LNCaP clone FGC (cell line): ENCODE results near the gene C1QTNF8.

Source experiments
- DNase-seq: peaks from one replicate; pipeline ENCODE4 v3.0.0-alpha.2; 2011; ENCODE audit warnings: low read depth
- H3K4me3 ChIP-seq: 2 replicates; pipeline ENCODE4 v1.5.1; 2011; ENCODE audit warnings: mild to moderate bottlenecking, low read depth, low read length, control low read depth
- TF ChIP-seq, protein P1 (sequence below): IDR thresholded peaks from 2 replicates; pipeline ENCODE4 v1.5.1; 2012; ENCODE audit warnings: mild to moderate bottlenecking; ENCODE audit not compliant: control insufficient read depth, insufficient read depth; ENCODE audit errors: extremely low read depth

C1QTNF8 gene

DNA sequence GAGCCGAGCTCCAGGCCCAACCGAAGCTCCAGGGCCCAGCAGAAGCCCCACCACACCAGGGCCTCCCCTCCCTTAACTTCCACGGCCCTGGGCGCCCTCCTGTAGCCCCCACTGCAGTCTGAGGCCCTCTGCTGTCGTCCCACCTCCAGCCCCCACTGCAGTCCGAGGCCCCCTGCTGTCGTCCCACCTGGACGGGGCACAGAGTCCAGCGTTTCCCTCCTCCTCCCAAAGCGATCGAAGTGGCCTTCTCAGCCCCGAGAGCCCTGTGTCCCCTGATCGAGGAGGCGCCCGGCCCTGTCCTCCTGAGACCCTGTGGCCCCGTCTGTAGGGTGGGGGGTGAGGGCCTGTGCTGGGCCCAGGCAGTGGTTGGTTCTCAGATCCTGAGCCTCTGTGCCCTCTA lies 31.1 kb upstream of the C1QTNF8 start:
- H3K4me3 ChIP-seq = no peak overlapping the region
- TF ChIP-seq, protein P1, sequence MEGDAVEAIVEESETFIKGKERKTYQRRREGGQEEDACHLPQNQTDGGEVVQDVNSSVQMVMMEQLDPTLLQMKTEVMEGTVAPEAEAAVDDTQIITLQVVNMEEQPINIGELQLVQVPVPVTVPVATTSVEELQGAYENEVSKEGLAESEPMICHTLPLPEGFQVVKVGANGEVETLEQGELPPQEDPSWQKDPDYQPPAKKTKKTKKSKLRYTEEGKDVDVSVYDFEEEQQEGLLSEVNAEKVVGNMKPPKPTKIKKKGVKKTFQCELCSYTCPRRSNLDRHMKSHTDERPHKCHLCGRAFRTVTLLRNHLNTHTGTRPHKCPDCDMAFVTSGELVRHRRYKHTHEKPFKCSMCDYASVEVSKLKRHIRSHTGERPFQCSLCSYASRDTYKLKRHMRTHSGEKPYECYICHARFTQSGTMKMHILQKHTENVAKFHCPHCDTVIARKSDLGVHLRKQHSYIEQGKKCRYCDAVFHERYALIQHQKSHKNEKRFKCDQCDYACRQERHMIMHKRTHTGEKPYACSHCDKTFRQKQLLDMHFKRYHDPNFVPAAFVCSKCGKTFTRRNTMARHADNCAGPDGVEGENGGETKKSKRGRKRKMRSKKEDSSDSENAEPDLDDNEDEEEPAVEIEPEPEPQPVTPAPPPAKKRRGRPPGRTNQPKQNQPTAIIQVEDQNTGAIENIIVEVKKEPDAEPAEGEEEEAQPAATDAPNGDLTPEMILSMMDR = no peak
- no peak for DNase-seq

DNA sequence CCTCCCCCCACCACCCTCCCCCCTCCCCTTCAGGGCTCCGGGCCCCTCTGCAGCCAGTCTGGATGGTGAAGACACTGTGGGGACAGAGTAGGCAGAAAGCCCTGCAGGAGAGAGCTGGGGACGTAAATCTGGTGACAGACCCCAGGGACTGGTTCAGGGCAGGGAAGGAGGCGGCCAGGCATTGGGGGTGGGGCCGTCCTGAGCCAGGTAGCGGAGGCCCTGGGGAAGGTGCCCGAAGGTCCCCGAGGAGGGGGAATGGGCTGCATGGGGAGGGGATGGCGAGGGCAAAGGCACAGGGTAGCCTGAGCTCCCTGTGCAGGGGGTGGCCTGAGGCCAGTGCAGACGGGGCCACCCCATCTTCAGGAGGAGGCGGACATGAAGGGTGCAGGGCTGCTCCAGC lies 30.5 kb upstream of the C1QTNF8 start:
- TF ChIP-seq, protein P1 = no peak
- H3K4me3 ChIP-seq = no peak overlapping the region
- no peak for DNase-seq

DNA sequence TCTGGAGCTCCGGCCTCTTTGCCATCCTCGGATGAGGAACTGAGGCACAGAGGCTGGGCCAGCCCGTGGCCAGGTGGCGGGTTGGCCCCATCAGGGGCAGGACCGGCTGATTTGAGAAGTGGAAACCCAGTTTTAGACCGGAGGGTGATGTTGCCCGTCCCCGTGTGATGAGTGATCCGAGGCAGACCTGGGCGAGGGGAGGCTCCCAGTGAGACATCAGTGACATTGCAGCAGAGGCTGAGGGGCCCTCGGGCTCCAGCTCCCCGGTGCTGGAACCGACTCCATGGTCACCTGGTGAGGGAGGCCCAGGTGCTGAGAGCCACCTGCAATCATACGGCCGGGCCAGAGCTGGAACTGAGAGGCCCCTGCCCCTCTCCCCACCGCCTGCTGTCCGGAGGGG lies 30.0 kb upstream of the C1QTNF8 start:
- TF ChIP-seq, protein P1 = no peak
- H3K4me3 ChIP-seq = no peak overlapping the region

DNA sequence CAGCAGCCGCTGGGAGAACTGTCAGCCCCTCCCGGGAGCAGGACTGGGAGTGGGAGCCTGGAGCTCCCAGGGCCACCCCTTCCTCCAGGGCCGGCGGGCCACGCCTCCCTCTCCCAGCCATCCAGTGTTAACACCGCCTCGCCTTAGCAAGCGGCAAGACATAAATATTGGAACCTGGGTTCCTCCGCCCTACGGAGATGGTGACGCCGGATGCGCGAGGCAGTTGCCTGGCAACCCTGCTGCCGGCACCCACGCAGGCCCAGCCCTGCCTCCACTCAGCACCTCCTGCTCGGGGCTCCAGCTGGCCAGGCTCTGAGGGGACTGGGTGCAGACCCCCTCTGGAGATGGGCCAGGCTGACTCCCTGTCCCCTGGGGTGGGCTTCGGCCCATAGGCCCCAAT lies 29.4 kb upstream of the C1QTNF8 start:
- TF ChIP-seq, protein P1 = no peak
- no peak overlapping the region for H3K4me3 ChIP-seq
- no peak for DNase-seq

More for the DNA sequence above, 30.0 kb upstream of the C1QTNF8 start:
- no peak for DNase-seq

DNA sequence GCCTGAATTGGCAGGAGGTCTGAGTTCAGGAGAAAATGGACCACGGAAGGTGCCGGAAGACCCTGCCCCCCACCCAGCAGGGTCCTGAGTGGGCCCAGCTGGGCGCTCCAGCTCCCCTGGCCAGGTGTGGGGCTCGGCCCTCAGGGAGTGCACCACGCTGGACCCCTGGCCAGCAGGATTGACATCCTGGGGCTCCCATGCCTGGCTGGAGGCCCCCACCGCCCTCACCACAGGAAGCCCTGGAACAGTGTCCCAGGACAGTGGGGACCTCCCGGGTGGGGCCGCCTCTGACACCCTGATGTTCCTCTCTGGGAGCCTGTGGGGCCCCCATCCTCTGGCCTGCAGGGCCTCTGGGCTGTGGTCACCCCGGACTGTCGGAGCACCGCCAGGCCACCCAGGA lies 28.8 kb upstream of the C1QTNF8 start:
- no peak overlapping the region for H3K4me3 ChIP-seq
- DNase-seq = no peak
- TF ChIP-seq, protein P1 = no peak

DNA sequence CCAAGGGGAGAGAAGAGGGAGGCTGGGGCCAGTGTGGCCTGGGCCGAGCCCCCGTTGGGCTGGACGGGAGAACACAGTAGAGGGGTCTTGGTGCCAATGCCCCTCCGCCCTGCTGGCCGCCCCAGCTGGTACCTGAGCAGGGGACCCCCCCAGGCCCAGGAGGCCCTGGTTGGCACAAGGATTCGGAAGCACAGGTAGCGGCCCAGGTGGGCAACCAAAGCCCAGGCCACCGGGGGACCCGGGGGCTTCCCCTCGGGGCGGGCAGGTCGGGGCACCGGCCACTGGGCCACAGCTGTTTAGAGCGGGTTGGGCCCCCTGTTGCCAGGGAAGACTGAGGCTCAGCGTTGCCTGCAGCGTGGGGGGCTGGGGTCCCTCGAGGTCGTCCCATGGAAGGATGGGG lies 28.2 kb upstream of the C1QTNF8 start:
- TF ChIP-seq, protein P1 = no peak
- no peak overlapping the region for H3K4me3 ChIP-seq
- DNase-seq = no peak

DNA sequence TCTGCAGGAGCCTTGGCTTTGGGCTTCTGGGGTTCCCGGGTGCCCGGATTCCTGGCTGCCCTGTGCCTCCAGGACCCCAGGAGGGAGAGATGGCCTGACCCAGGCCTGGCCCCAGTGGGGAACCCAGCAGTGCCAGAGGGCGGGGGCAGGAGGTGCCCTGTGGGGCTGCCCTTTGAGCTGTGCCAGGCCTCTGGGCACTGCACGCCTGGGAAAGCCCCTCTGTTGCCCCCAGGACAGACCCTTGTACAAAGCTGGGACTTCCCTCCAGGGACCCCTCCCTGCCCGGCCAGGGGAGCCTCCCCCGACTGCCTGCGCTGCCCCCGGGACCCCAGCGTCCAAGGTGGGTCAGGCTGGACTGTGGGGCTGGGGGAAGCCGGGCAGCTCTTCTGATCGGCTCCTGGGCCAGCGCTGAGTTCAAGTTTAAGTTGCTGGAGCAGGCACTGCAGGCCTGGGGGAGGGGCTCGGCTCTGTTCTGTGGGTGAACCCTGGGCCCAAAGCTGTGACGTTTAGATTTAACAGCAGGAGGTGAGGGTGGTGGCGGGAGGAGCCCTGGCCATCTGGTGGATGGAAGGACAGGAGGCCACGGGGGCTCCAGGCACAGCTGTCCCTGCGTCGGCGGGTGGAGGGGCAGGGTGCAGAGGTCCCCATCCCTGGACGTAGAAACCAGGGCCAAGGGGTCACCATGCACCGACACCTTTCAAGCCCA lies 27.6 kb upstream of the C1QTNF8 start:
- TF ChIP-seq, protein P1 = no peak
- no peak for DNase-seq
- no peak overlapping the region for H3K4me3 ChIP-seq
